ENCODE data around the gene LIPA.

The LIPA gene

DNA sequence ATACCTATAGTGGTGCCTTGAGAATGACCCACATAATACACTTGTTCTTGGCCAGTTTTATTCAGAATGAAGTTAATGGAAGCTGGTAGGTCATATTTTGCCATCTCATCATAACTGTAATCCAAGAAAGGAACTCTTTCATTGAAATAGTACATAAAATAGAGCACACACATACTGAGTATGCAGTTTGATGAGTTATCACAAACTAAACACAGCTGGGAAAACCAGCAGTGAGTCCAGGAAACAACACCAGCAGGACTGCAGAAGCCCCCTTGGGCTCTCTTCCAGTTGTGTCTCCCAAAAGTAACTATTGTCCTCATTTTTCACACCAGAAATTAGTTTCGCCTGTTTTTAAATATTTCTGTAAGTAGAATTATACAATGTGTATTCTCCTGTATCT lies 24.7 kb downstream of the LIPA start:
- Histone ChIP-seq H4K20me1 (ENCODE audit: insufficient read depth, low read length) (no peaks in the 10 kb centered on the region), H3K27ac (ENCODE audit: low read length) (no peak overlapping the region), H3K9ac (ENCODE audit: low read length) (no peak overlapping the region), H3K4me2 (ENCODE audit: low read length) (no peak overlapping the region), H3K4me3 (ENCODE audit: low read length) (no peak overlapping the region), H3K79me2 (ENCODE audit: low read length) (no peaks in the 10 kb centered on the region), H3K27me3 (ENCODE audit: low read depth, low read length) (no peaks in the 10 kb centered on the region), H2AFZ (ENCODE audit: low read depth, low read length) (no peak overlapping the region), H3K36me3 (replicated peaks; ENCODE audit: low read depth, low read length) (no peaks in the 10 kb centered on the region), H3K9me3 (ENCODE audit: insufficient read depth, low read length) (no peaks in the 10 kb centered on the region), H3K4me1 (ENCODE audit: low read length) (no peaks in the 10 kb centered on the region)
- TF ChIP-seq EZH2phosphoT487 (IDR thresholded peaks at IDR 0.05; ENCODE audit: low read depth) = no peak
- TF ChIP-seq, protein P1, sequence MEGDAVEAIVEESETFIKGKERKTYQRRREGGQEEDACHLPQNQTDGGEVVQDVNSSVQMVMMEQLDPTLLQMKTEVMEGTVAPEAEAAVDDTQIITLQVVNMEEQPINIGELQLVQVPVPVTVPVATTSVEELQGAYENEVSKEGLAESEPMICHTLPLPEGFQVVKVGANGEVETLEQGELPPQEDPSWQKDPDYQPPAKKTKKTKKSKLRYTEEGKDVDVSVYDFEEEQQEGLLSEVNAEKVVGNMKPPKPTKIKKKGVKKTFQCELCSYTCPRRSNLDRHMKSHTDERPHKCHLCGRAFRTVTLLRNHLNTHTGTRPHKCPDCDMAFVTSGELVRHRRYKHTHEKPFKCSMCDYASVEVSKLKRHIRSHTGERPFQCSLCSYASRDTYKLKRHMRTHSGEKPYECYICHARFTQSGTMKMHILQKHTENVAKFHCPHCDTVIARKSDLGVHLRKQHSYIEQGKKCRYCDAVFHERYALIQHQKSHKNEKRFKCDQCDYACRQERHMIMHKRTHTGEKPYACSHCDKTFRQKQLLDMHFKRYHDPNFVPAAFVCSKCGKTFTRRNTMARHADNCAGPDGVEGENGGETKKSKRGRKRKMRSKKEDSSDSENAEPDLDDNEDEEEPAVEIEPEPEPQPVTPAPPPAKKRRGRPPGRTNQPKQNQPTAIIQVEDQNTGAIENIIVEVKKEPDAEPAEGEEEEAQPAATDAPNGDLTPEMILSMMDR (IDR thresholded peaks at IDR 0.05; ENCODE audit: low read depth, low read length) = no peak

DNA sequence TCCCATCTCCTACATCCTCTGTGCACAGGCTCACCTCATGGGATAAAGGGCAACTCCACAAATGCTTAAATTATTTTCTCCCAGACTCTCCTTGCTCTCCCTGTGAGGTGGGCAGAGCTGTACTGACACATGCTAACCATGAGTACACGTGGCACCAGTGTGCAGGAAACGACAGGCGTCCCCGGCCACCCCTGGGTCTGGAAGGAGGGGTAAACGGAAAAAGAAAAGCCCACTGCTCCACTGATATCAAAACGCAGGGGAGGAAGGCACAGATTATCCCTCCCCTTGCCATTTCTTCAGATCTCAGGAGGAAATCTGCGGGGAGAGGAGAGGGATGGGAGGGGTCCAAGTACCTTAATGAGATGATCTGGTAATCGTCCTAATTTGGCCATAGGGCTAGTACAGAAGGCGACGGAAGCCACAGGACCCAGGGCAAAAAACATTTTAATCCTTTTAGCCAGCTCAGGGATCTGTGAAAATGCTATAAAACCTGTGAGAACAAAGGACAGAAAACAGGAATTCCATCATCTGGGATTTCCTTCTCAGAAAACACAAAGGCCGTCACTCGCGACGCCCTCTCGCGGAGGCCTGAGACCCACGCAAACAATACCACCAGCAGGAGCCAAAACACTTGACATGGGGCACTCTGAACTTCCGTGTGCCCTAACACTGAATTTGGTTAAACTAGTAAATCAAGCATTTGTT lies 26.7 kb downstream of the LIPA start:
- no peak overlapping the region for H3K4me3 ChIP-seq (ENCODE audit: low read length)
- no peaks in the 10 kb centered on the region for H3K4me1 ChIP-seq (ENCODE audit: low read length)
- no peak overlapping the region for H2AFZ ChIP-seq (ENCODE audit: low read depth, low read length)
- H3K9me3 ChIP-seq (ENCODE audit: insufficient read depth, low read length) = no peaks in the 10 kb centered on the region
- TF ChIP-seq, protein P1 (IDR thresholded peaks at IDR 0.05; ENCODE audit: low read depth, low read length) = no peak
- TF ChIP-seq EZH2phosphoT487 (IDR thresholded peaks at IDR 0.05; ENCODE audit: low read depth) = no peak
- no peak overlapping the region for H3K4me2 ChIP-seq (ENCODE audit: low read length)
- no peak overlapping the region for H3K27ac ChIP-seq (ENCODE audit: low read length)
- H3K9ac ChIP-seq (ENCODE audit: low read length) = no peak overlapping the region
- no peaks in the 10 kb centered on the region for H3K36me3 ChIP-seq (replicated peaks; ENCODE audit: low read depth, low read length)
- H3K79me2 ChIP-seq (ENCODE audit: low read length) = no peaks in the 10 kb centered on the region
- H4K20me1 ChIP-seq (ENCODE audit: insufficient read depth, low read length) = no peaks in the 10 kb centered on the region
- H3K27me3 ChIP-seq (ENCODE audit: low read depth, low read length) = no peaks in the 10 kb centered on the region

DNA sequence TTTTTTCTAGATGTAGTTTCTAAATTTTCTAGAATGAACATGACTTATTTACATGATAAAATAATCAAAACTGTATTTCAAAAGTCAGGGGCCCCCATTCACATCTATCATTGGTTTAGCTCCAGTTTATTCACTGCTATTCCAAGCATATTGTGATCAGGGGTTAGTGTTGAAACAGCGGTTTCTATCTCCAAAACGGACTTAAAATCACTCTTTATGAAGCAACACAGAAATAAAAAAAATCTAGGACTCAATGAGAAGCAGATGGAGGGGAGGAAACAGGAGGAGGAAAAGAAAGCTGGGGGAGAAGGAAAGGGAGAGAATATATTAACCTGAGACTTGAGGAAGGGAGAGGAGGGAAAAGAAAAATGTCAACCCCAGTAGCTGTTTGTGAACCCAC lies 29.7 kb downstream of the LIPA start:
- Histone ChIP-seq H3K4me1 (ENCODE audit: low read length) (peaks cover 6% of the 10 kb centered on the region), H3K79me2 (ENCODE audit: low read length) (no peaks in the 10 kb centered on the region), H3K4me2 (ENCODE audit: low read length) (no peak overlapping the region)

DNA sequence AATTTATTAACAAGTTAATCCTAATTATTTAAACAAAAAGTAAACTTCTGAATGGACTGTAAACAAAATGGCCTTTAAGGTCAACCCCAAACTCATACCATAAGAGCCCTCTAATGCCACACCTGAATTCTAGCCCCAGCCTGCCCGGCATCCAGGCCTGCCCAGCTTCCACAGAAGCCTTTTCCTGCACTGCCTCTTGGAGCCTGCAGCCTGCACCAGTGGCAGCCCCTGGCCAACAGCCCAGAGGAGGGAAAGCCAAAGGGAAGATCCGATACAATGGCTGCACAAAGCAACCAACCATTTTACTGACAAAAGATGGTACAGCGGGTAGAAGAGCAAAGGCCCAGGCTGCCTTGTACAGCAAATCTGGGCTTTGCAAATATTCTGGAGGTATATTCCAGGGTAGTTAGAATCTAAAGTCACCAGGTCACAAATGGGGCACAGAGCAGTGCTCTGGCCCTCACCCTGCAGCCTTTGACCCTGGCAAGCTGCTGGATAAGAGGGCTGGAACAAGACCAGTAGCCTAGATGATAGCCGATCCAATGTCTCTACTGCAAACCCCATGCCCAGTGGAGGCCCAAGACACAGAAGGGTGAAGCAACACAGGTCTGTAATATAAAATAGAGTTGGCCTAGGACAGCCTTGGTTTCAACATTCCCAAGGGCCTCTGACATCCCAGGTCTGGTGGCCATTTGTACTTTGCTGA lies 31.9 kb downstream of the LIPA start:
- no peak overlapping the region for H3K4me3 ChIP-seq (ENCODE audit: low read length)
- no peak overlapping the region for H3K27ac ChIP-seq (ENCODE audit: low read length)
- no peaks in the 10 kb centered on the region for H3K36me3 ChIP-seq (replicated peaks; ENCODE audit: low read depth, low read length)
- H3K9me3 ChIP-seq (ENCODE audit: insufficient read depth, low read length) = no peaks in the 10 kb centered on the region
- H3K4me1 ChIP-seq (ENCODE audit: low read length) = peaks cover 6% of the 10 kb centered on the region
- TF ChIP-seq EZH2phosphoT487 (IDR thresholded peaks at IDR 0.05; ENCODE audit: low read depth) = no peak
- H2AFZ ChIP-seq (ENCODE audit: low read depth, low read length) = no peak overlapping the region
- H4K20me1 ChIP-seq (ENCODE audit: insufficient read depth, low read length) = no peaks in the 10 kb centered on the region
- no peak overlapping the region for H3K4me2 ChIP-seq (ENCODE audit: low read length)
- no peaks in the 10 kb centered on the region for H3K79me2 ChIP-seq (ENCODE audit: low read length)
- H3K27me3 ChIP-seq (ENCODE audit: low read depth, low read length) = no peaks in the 10 kb centered on the region
- no peak overlapping the region for H3K9ac ChIP-seq (ENCODE audit: low read length)

More for the DNA sequence above, 29.7 kb downstream of the LIPA start:
- Histone ChIP-seq H3K9ac (ENCODE audit: low read length) (no peak overlapping the region), H4K20me1 (ENCODE audit: insufficient read depth, low read length) (no peaks in the 10 kb centered on the region), H3K4me3 (ENCODE audit: low read length) (no peak overlapping the region), H3K36me3 (replicated peaks; ENCODE audit: low read depth, low read length) (no peaks in the 10 kb centered on the region), H3K27me3 (ENCODE audit: low read depth, low read length) (no peaks in the 10 kb centered on the region), H3K9me3 (ENCODE audit: insufficient read depth, low read length) (no peaks in the 10 kb centered on the region), H3K27ac (ENCODE audit: low read length) (no peak overlapping the region), H2AFZ (ENCODE audit: low read depth, low read length) (no peak overlapping the region)
- no peak for TF ChIP-seq EZH2phosphoT487 (IDR thresholded peaks at IDR 0.05; ENCODE audit: low read depth)
- TF ChIP-seq, protein P1 (IDR thresholded peaks at IDR 0.05; ENCODE audit: low read depth, low read length) = no peak
